GM21515 (cell line): ENCODE measurements around the gene EMSY.

Source experiments
- ATAC-seq: cut with Tn5 transposase; IDR thresholded peaks from one replicate; pipeline ENCODE4 v1.9.1; 2021; ENCODE audit not compliant: unreplicated experiment

EMSY gene

DNA sequence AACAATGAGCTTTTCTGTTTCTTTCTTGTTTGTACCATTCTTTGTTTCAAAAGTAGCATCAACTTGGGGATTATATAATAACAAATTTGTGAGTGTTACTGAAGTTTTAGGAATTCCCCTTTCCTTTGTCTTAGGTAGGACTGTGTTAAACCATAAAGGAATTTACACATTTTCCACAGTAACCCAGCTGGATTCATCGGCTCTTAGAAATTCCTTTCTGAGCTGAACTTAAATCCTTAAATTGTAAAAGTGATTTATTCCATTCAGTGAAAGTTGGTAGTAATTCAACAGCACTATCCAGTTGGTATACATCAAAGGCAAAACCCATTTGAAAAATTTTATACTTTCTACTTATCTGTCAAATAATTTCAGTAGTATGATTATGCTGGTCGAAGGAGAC is 11.8 kb downstream of the EMSY start:
- no peak for ATAC-seq

GRCh38 chr11:76459299-76459698 is 14.5 kb downstream of the EMSY start:
- no peak for ATAC-seq

DNA sequence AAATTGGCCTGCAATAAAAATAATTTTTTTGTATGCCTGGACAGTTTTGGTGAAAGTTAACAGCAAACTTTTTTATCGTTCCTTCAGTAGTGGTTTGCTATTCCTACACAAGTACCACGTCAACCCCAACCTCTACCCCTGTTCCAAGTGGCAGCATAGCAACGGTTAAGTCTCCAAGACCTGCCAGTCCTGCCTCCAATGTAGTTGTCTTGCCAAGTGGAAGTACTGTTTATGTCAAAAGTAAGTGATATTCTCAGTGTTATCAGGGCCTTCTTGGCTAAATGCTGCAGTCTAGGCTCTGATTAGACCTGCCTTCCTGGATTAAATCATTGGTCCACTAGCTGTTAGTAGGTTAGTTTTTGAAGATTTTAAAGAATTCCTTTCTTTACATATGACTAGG is 15.0 kb downstream of the EMSY start:
- ATAC-seq: no peak

DNA sequence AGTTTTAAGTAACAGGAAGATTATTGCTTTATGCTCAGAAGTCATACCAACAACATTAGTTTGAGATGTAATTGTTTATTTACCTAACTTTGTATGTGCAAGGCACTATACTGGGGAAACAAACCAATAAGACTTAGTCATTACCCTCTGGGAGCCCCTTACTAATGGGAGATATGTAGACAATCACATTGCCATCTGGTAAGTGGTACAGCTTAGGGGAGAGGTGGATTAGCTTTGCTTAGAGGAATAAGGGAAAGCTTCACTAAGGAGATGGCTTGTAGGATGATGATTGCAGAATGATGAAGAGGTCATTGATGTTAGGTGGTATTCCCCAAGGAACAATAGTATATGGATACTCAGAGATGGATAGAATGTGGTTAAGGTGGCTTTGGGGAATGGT is 17.5 kb downstream of the EMSY start:
- no peak for ATAC-seq

- ATAC-seq: no peak
Measured at GRCh38 chr11:76465701-76466100, 20.9 kb downstream of the EMSY start.

DNA sequence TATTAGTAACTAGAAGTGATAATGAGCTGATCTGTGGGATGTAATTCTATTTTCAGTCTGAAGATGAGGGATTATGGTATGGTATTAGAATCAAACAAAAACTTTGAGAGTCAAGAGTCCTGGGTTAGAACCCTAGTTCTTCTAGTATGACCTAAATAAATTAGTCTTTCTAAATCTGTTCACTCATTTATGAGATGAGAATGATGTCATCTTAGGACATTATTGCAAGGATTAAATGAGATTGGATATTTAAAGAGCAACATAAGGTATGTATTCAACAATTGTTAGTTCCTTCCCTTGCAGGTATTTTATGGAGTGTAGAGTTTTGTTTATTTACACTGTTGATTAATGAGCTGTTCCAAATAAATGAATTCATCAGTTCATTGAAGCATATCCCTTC is 21.8 kb downstream of the EMSY start:
- ATAC-seq: no peak

- no peak for ATAC-seq
Measured at GRCh38 chr11:76469141-76469540, 24.3 kb downstream of the EMSY start.

GRCh38 chr11:76471382-76471781 is 26.6 kb downstream of the EMSY start:
- no peak for ATAC-seq

GRCh38 chr11:76480241-76480640 is 35.4 kb downstream of the EMSY start:
- no peak for ATAC-seq

GRCh38 chr11:76491644-76492043 is 46.8 kb downstream of the EMSY start:
- no peak for ATAC-seq

DNA sequence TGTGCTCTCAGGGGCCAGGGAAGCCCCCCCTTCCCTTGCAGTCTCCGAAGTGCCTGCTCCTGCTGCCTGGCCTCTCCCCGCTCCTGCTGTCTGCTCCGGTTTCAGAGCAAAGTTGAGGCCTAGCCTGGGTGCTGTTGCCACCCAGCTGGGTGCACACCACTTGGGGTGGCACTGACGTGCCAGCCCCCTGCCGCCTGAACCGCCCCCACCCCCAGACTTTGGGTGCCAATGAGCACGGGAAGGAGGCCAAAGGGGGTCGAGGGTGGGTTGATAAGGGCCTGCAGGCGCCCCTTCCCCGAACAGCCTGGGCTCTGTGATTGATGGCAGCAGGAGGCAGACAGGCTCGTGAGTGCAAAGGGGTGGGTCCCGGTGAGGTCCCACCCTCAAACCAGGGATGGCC is 48.2 kb downstream of the EMSY start:
- no peak for ATAC-seq

- no peak for ATAC-seq
Measured at GRCh38 chr11:76493626-76494539, 49.1 kb downstream of the EMSY start.

DNA sequence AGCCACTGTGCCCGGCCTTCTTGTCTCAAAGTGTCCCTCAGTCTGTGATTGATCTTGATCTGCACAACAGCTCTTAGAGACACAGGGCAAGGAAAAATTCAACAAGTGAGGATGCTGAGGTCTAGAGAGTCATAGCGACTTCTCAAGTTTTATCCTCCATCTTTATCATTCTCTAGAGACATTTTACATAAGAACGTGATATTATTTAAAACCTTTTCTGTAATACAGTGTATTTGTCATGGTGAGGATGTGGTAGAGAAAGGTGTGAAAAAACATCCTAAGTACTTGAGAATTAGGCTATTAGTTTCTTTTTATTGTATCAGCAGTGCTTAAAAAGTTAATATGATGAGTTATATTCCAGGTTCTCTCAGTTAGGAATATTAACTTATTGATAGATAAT is 50.2 kb downstream of the EMSY start:
- ATAC-seq: no peak

GRCh38 chr11:76496174-76496573 is 51.4 kb downstream of the EMSY start:
- no peak for ATAC-seq

GRCh38 chr11:76501526-76502202 is 56.8 kb downstream of the EMSY start:
- ATAC-seq: no peak

DNA sequence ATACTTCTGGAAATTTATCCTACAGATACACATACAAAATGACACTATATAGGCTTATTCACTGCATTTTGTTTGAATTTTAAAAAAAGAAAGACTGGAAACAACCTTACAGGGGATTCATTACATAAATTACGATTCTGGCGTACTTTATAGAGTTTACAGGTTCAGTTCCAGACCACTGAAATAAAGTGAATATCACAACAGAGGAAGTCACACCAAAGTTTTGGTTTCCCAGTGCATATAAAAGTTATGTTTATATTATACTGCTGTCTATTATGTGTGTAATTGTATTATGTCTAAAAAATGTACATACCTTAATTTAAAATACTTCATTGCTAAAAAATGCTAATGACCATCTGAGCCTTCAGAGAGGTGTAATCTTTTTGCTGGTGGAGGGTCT is 62.0 kb downstream of the EMSY start:
- no peak for ATAC-seq

DNA sequence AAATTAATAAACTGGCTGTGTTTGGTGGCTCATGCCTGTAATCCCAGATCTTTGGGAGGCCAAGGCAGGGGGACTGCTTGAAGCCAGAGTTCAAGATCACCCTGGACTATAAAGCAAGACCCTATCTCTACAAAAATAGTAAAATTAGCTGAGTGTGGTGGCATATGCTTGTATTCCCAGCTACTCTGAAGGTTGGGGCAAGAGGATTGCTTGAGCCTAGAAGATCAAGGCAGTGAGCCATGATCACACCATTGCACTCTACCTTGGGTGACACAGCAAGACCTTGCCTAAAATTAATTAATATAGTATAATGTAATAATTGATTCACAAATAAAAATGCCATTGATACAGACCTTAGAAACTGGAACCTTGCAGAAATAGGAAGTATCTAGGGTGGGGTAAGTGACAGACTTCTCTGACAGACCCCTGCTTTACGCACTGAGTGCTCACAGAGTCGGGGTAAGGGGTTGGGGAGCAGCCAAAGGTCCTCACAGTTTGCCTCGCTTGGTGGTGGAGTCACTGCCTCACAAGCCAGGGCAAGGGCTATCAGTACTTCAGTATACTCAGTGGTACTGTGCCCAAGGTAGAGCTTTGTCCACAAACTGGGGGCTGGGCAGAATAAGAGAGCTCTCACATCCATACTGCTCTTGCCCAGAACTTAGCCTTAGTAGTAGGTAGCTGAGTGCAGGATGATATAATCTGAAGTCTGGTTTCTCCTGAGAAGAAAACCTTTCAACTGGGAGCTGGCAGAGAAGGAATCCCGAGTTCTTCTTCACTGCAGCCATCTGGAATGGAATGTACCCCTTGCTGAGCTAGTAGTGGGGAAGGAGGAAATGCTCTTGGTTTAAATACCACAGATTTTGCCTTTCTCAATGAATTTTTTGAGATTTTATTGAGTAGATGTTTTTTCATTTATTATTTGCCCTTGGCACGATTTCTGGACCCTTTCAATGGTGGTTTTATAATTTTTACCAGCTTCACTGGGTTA is 65.5 kb downstream of the EMSY start:
- no peak for ATAC-seq

GRCh38 chr11:76512851-76513653 is 68.2 kb downstream of the EMSY start:
- ATAC-seq: no peak

DNA sequence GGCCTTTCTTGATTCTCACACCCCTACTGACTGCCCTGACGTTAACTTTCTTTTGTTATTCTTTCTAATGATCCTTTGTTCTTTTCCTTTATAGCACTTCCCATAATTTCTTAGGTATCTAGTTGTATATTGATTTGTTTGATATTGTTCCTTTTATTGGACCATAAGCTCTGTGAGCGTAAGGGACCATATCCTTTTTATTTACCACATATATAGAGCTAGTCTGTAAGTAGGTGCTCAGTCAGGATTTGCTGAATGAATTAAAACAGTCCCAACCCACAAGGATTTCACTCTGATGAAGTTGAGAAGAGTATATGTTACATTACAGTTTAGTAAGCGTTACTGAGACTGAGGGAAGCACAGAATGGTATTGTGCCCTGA is 68.8 kb downstream of the EMSY start:
- no peak for ATAC-seq

DNA sequence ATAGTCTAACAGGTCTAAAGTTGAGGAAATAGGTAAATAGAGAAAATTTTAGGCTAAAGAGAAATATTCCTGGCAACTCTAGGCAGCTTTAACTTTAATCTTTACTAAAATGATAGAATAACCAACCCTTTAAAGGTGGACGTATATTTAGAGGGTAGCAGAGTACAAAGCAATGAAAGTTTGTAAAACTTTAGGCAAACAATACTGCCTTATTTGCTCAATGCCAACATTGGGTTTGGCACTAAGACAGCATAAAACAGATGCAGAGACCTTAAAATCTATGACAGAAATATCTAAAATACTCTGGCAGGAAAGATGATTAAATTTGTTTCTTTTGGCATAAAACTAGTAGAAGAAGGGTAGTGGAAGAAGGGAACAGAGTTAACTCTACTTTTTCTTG is 70.7 kb downstream of the EMSY start:
- ATAC-seq: no peak
